ENCODE results near the gene FBXO45.

- TF ChIP-seq POLR2A (IDR thresholded peaks at IDR 0.05), result no peak
- TF ChIP-seq, protein P1, sequence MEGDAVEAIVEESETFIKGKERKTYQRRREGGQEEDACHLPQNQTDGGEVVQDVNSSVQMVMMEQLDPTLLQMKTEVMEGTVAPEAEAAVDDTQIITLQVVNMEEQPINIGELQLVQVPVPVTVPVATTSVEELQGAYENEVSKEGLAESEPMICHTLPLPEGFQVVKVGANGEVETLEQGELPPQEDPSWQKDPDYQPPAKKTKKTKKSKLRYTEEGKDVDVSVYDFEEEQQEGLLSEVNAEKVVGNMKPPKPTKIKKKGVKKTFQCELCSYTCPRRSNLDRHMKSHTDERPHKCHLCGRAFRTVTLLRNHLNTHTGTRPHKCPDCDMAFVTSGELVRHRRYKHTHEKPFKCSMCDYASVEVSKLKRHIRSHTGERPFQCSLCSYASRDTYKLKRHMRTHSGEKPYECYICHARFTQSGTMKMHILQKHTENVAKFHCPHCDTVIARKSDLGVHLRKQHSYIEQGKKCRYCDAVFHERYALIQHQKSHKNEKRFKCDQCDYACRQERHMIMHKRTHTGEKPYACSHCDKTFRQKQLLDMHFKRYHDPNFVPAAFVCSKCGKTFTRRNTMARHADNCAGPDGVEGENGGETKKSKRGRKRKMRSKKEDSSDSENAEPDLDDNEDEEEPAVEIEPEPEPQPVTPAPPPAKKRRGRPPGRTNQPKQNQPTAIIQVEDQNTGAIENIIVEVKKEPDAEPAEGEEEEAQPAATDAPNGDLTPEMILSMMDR (IDR thresholded peaks at IDR 0.05), result no peak
Observed at GRCh38 chr3:196620161-196620604, 51.7 kb downstream of the FBXO45 start.

All from testis (tissue), 2 donors.